Calu3 (cell line): ENCODE results near the gene STAG1. TPM values are rescaled to one million over a fixed set of nuclear protein-coding genes. Genes with fewer than 3 reads are reported as not detected.
"Not testable (repeated sequence)": the region's sequence is repeated elsewhere in the genome, so short reads cannot be mapped to it uniquely, and the experiment has no call there.

ENCODE experiments used
- BruUV-seq: library from RNA; stranded (reverse); fragments of 400-500 nt; replicated peaks from 2 replicates; lab custom pipeline; 2021; lab: Mats Ljungman, UMichigan
- CTCF ChIA-PET: fragments of 300-600 bp; sonication (Branson Sonifier 250); formaldehyde crosslinking; loops from one replicate; lab custom pipeline; 2022; ENCODE audit warnings: antibody characterized with exemption; lab: Charles Lee
- DNase-seq: peaks from one replicate; pipeline ENCODE4 v3.0.0; 2022
- H3K27ac Mint-ChIP-seq: one replicate; pipeline ENCODE4 v1.8.0; 2022; ENCODE audit warnings: mixed read lengths; ENCODE audit not compliant: unreplicated experiment
- H3K27me3 Mint-ChIP-seq: one replicate; pipeline ENCODE4 v1.8.0; 2022; ENCODE audit warnings: mixed read lengths; ENCODE audit not compliant: unreplicated experiment
- H3K36me3 Mint-ChIP-seq: one replicate; pipeline ENCODE4 v1.8.0; 2022; ENCODE audit warnings: mild to moderate bottlenecking, moderate library complexity, mixed read lengths; ENCODE audit not compliant: insufficient read depth, unreplicated experiment
- H3K4me1 Mint-ChIP-seq: one replicate; pipeline ENCODE4 v1.8.0; 2022; ENCODE audit warnings: mild to moderate bottlenecking, low read depth, mixed read lengths; ENCODE audit not compliant: unreplicated experiment
- H3K4me3 Mint-ChIP-seq: one replicate; pipeline ENCODE4 v1.8.0; 2022; ENCODE audit warnings: mild to moderate bottlenecking, low read depth, moderate library complexity, mixed read lengths; ENCODE audit not compliant: unreplicated experiment
- H3K9me3 Mint-ChIP-seq: one replicate; pipeline ENCODE4 v1.8.0; 2022; ENCODE audit warnings: low read depth, mixed read lengths; ENCODE audit not compliant: unreplicated experiment
- intact Hi-C: fragments of 100-400 bp; cut with micrococcal nuclease; formaldehyde crosslinking; loops from one replicate; pipeline ENCODE4 v1.10.0; 2022; ENCODE audit not compliant: unreplicated experiment
- total RNA-seq: library from RNA; stranded (reverse); gene quantifications from 2 replicates; pipeline ENCODE4 v1.2.3, GENCODE V29; 2022
- TF ChIP-seq, protein P1 (sequence below): fragments of 200-600 bp; IDR thresholded peaks from one replicate; pipeline ENCODE4 v1.8.0; 2022; ENCODE audit warnings: antibody characterized with exemption; ENCODE audit not compliant: unreplicated experiment

STAG1 gene
- total RNA-seq, 1 experiment from 2014 or later: 39.3 TPM

GRCh38 chr3:136562026-136562425, 190.2 kb downstream of the STAG1 start:
- no peak overlapping the region for H3K27ac Mint-ChIP-seq
- H3K36me3 Mint-ChIP-seq: no peaks in the 10 kb centered on the region
- no peaks in the 10 kb centered on the region for H3K9me3 Mint-ChIP-seq
- no peaks in the 10 kb centered on the region for H3K4me1 Mint-ChIP-seq
- no TSS peak for BruUV-seq
- H3K27me3 Mint-ChIP-seq: no peaks in the 10 kb centered on the region
- CTCF ChIA-PET: interaction anchor here (0.6 to 1.6 kb wide), 3 partner anchors 104 to 191 kb away, joined by 3 to 4 read pairs (median 3); partner anchors contain the start of gene STAG1
- intact Hi-C loops: no loop called here
- DNase-seq: no peak
- TF ChIP-seq, protein P1, sequence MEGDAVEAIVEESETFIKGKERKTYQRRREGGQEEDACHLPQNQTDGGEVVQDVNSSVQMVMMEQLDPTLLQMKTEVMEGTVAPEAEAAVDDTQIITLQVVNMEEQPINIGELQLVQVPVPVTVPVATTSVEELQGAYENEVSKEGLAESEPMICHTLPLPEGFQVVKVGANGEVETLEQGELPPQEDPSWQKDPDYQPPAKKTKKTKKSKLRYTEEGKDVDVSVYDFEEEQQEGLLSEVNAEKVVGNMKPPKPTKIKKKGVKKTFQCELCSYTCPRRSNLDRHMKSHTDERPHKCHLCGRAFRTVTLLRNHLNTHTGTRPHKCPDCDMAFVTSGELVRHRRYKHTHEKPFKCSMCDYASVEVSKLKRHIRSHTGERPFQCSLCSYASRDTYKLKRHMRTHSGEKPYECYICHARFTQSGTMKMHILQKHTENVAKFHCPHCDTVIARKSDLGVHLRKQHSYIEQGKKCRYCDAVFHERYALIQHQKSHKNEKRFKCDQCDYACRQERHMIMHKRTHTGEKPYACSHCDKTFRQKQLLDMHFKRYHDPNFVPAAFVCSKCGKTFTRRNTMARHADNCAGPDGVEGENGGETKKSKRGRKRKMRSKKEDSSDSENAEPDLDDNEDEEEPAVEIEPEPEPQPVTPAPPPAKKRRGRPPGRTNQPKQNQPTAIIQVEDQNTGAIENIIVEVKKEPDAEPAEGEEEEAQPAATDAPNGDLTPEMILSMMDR: no peak
- H3K4me3 Mint-ChIP-seq: no peak overlapping the region

DNA sequence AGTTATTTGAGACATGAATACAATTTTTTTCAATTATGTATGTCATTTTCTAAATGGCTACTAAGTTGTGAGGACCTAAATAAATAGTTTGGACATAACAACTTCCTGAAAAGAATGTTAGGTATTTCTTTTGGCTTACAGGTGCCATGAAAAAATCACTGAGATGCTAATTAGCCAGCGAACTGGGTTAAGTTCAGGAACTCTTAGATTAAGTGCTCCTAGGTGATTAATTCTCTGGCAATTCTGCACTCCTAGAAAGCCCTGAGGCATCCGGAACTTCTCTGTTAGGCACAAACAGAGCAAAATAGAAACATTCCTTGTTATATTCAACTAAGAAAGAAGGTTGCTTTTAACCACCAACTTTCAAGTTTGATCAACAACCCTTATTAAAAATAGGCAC, 192.3 kb downstream of the STAG1 start:
- H3K9me3 Mint-ChIP-seq: no peaks in the 10 kb centered on the region
- H3K4me3 Mint-ChIP-seq: no peak overlapping the region
- H3K4me1 Mint-ChIP-seq: no peaks in the 10 kb centered on the region
- H3K36me3 Mint-ChIP-seq: no peaks in the 10 kb centered on the region
- H3K27ac Mint-ChIP-seq: no peak overlapping the region
- no peaks in the 10 kb centered on the region for H3K27me3 Mint-ChIP-seq
- TF ChIP-seq, protein P1: no peak
- no TSS peak for BruUV-seq
- intact Hi-C loops: no loop called here
- no peak for DNase-seq
- CTCF ChIA-PET: interaction anchor here (0.8 kb wide), 1 partner anchor 14 kb away, joined by 3 read pairs; no protein-coding TSS in a partner anchor

GRCh38 chr3:136549461-136549860, 202.7 kb downstream of the STAG1 start:
- not testable (repeated sequence) for H3K9me3 Mint-ChIP-seq, BruUV-seq, H3K27ac Mint-ChIP-seq, DNase-seq, H3K27me3 Mint-ChIP-seq, H3K36me3 Mint-ChIP-seq, H3K4me3 Mint-ChIP-seq
- peaks cover 31% of the 10 kb centered on the region for H3K4me1 Mint-ChIP-seq
- CTCF ChIA-PET: interaction anchor here (0.6 to 0.7 kb wide), 2 partner anchors 9 to 208 kb away, joined by 3 to 7 read pairs; no protein-coding TSS in a partner anchor
- intact Hi-C loops: loop anchor here (5.0 to 10.0 kb wide), 6 partner anchors 157 to 472 kb away; partner anchors contain the start of genes NCK1 and SLC35G2

- TF ChIP-seq, protein P1: no peak
- CTCF ChIA-PET: interaction anchor here (0.5 to 6.7 kb wide), 7 partner anchors 38 to 467 kb away, joined by 3 to 170 read pairs (median 4); partner anchors contain the start of gene STAG1
- Mint-ChIP-seq H3K4me3 (no peak overlapping the region), H3K36me3 (no peaks in the 10 kb centered on the region), H3K27ac (peak overlapping the region; percentile 51), H3K27me3 (no peaks in the 10 kb centered on the region), H3K4me1 (peaks cover 31% of the 10 kb centered on the region), H3K9me3 (no peaks in the 10 kb centered on the region)
- no TSS peak for BruUV-seq
- intact Hi-C loops: loop anchor here (2.0 to 10.0 kb wide), 7 partner anchors 78 to 470 kb away; partner anchors contain the start of genes NCK1 and SLC35G2
- peak; percentile 62 for DNase-seq
Measured at GRCh38 chr3:136547293-136547692, 204.9 kb downstream of the STAG1 start.

GRCh38 chr3:136546720-136547119, 205.5 kb downstream of the STAG1 start:
- no peak for DNase-seq
- no peaks in the 10 kb centered on the region for H3K9me3 Mint-ChIP-seq
- CTCF ChIA-PET: interaction anchor here (0.5 to 6.7 kb wide), 9 partner anchors 13 to 467 kb away, joined by 3 to 170 read pairs (median 4); partner anchors contain the start of gene STAG1
- TF ChIP-seq, protein P1: peak; percentile 32
- no peaks in the 10 kb centered on the region for H3K36me3 Mint-ChIP-seq
- intact Hi-C loops: loop anchor here (1.0 to 10.0 kb wide), 8 partner anchors 78 to 469 kb away; partner anchors contain the start of genes NCK1 and SLC35G2
- no peak overlapping the region for H3K27ac Mint-ChIP-seq
- H3K4me1 Mint-ChIP-seq: peaks cover 31% of the 10 kb centered on the region
- no peak overlapping the region for H3K4me3 Mint-ChIP-seq
- BruUV-seq: no TSS peak
- H3K27me3 Mint-ChIP-seq: no peaks in the 10 kb centered on the region
